ENCODE results near the gene CCNDBP1. TPM values are rescaled to one million over a fixed set of nuclear protein-coding genes. Genes with fewer than 3 reads are reported as not detected.

The CCNDBP1 gene
- total RNA-seq, 1 experiment from 2014 or later, result 62.5 TPM

DNA sequence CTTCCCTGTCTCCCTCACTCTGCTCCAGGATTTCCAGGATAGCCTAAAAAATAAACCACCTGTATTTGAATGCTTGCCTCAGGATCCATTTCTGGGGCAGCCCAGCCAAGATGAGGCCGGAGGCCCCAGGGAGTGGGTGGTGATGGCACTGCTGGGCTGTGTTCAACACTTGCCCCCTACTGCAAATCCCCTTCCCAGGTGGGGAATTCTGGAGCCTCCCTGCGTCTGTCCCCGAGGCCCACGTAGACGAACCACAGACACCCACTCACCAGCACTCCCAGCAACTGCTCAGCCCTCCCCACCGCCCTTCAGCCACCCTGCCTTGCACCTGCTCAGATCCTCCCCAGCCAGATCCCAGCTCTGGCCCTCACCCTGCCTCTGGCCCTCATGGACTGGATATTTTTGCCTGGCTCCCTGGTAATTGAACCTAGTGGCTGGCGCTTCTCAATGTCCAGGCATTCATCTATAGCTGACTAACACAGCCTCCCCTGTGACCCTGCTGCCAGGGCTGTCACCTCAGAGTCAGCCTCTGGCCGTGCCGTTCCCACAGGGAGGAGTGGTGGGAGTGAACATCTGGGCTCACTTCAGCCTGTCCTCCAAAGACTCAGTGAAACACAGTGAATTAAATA lies 52.8 kb downstream of the CCNDBP1 start:
- Histone ChIP-seq H3K4me3 (ENCODE audit: low read depth in 2 of 2, low read length in 2 of 2) (no peak overlapping the region), H3K27me3 (ENCODE audit: control insufficient read depth, insufficient read depth, low read length) (0 out of 2 replicates have a peak, but pooled peaks cover 5% of the 10 kb centered on the region), H3K9me3 (ENCODE audit: control insufficient read depth, insufficient read depth, low read depth, low read length) (no peaks in the 10 kb centered on the region), H3K4me1 (ENCODE audit: control insufficient read depth, insufficient read depth, low read length) (no peaks in the 10 kb centered on the region), H3K36me3 (ENCODE audit: control insufficient read depth, insufficient read depth, low read length) (no peaks in the 10 kb centered on the region), H3K27ac (ENCODE audit: low read length) (no peak overlapping the region)
- no peak for DNase-seq (ENCODE audit: low read depth, low spot score)
- ATAC-seq, result no peak
- POLR2A ChIA-PET, result no interaction called here
- TF ChIP-seq TCF7L2 (IDR thresholded peaks at IDR 0.05; ENCODE audit: low read depth, low read length), result no peak
- TF ChIP-seq POLR2AphosphoS5 (IDR thresholded peaks at IDR 0.05; ENCODE audit: low read depth, low read length), result no peak
- TF ChIP-seq SIN3A (IDR thresholded peaks at IDR 0.05; ENCODE audit: borderline replicate concordance, insufficient read depth, low read depth, low read length), result no peak
- no peak for TF ChIP-seq CTCF (IDR thresholded peaks at IDR 0.05)
- TF ChIP-seq, protein P1, sequence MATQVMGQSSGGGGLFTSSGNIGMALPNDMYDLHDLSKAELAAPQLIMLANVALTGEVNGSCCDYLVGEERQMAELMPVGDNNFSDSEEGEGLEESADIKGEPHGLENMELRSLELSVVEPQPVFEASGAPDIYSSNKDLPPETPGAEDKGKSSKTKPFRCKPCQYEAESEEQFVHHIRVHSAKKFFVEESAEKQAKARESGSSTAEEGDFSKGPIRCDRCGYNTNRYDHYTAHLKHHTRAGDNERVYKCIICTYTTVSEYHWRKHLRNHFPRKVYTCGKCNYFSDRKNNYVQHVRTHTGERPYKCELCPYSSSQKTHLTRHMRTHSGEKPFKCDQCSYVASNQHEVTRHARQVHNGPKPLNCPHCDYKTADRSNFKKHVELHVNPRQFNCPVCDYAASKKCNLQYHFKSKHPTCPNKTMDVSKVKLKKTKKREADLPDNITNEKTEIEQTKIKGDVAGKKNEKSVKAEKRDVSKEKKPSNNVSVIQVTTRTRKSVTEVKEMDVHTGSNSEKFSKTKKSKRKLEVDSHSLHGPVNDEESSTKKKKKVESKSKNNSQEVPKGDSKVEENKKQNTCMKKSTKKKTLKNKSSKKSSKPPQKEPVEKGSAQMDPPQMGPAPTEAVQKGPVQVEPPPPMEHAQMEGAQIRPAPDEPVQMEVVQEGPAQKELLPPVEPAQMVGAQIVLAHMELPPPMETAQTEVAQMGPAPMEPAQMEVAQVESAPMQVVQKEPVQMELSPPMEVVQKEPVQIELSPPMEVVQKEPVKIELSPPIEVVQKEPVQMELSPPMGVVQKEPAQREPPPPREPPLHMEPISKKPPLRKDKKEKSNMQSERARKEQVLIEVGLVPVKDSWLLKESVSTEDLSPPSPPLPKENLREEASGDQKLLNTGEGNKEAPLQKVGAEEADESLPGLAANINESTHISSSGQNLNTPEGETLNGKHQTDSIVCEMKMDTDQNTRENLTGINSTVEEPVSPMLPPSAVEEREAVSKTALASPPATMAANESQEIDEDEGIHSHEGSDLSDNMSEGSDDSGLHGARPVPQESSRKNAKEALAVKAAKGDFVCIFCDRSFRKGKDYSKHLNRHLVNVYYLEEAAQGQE (IDR thresholded peaks at IDR 0.05; ENCODE audit: insufficient read depth in 1 of 2, low read depth in 2 of 2, low read length in 1 of 2), result no peak
- intact Hi-C loops (cut with micrococcal nuclease; ENCODE audit: unreplicated experiment), result no loop called here
- BruUV-seq (replicated peaks), result no TSS peak
- CTCF ChIA-PET, result no interaction called here
- in situ Hi-C loops (cut with HindIII; ENCODE audit: low pct_unique_long_range_greater_than_20kb, low sequenced_read_pairs), result no loop called here

GRCh38 chr15:43238671-43239131 lies 53.5 kb downstream of the CCNDBP1 start:
- no peak overlapping the region for H3K27ac ChIP-seq (ENCODE audit: low read length)
- no peaks in the 10 kb centered on the region for H3K9me3 ChIP-seq (ENCODE audit: control insufficient read depth, insufficient read depth, low read depth, low read length)
- intact Hi-C loops (cut with micrococcal nuclease; ENCODE audit: unreplicated experiment), result no loop called here
- DNase-seq (ENCODE audit: low read depth, low spot score), result no peak
- no peaks in the 10 kb centered on the region for H3K4me1 ChIP-seq (ENCODE audit: control insufficient read depth, insufficient read depth, low read length)
- in situ Hi-C loops (cut with HindIII; ENCODE audit: low pct_unique_long_range_greater_than_20kb, low sequenced_read_pairs), result no loop called here
- H3K36me3 ChIP-seq (ENCODE audit: control insufficient read depth, insufficient read depth, low read length), result no peaks in the 10 kb centered on the region
- BruUV-seq (replicated peaks), result no TSS peak
- H3K27me3 ChIP-seq (ENCODE audit: control insufficient read depth, insufficient read depth, low read length), result peaks cover 10% of the 10 kb centered on the region; the same call in 1 of the 2 replicates
- H3K4me3 ChIP-seq (ENCODE audit: low read depth in 2 of 2, low read length in 2 of 2), result no peak overlapping the region
- TF ChIP-seq, protein P1 (IDR thresholded peaks at IDR 0.05; ENCODE audit: insufficient read depth in 1 of 2, low read depth in 2 of 2, low read length in 1 of 2), result no peak
- TF ChIP-seq POLR2AphosphoS5 (IDR thresholded peaks at IDR 0.05; ENCODE audit: low read depth, low read length) (no peak), TCF7L2 (IDR thresholded peaks at IDR 0.05; ENCODE audit: low read depth, low read length) (no peak), CTCF (IDR thresholded peaks at IDR 0.05) (no peak)
- ATAC-seq, result no peak
- CTCF ChIA-PET, result interaction anchor here (0.6 kb wide), 1 partner anchor 12 kb away, joined by 3 read pairs; no protein-coding TSS in a partner anchor
- POLR2A ChIA-PET, result no interaction called here
